HUDEP-2 (cell line): ENCODE results near the gene B4GAT1.
"Not testable (repeated sequence)": the region's sequence is repeated elsewhere in the genome, so short reads cannot be mapped to it uniquely, and the experiment has no call there.

ENCODE experiments used
- DNase-seq, 76 experiments: peaks; one replicate each; lab custom pipeline; 2025; ENCODE audit not compliant: unreplicated experiment in 76 of 76; lab: John Stamatoyannopoulos, UW

The B4GAT1 gene

GRCh38 chr11:66347425-66348276, at the start of gene B4GAT1:
TSS of gene B4GAT1 (minus strand) at chr11:66347629. CDS start at chr11:66347545, 84 bp downstream.
- DNase-seq, result peak in 73 of 76 experiments; percentile 17 to 82 (median 62)

- DNase-seq, result no peak
These were observed 46.5 kb upstream of the B4GAT1 start for GRCh38 chr11:66393954-66394353.

GRCh38 chr11:66391322-66391721, 43.9 kb upstream of the B4GAT1 start:
- DNase-seq, result no peak

GRCh38 chr11:66388780-66389386, 41.5 kb upstream of the B4GAT1 start:
- peak in 62 of 76 experiments; percentile 12 to 75 (median 46) for DNase-seq

GRCh38 chr11:66386171-66387069, 39.0 kb upstream of the B4GAT1 start:
- peak in 65 of 76 experiments; percentile 3 to 79 (median 54) for DNase-seq

GRCh38 chr11:66384316-66384715, 36.9 kb upstream of the B4GAT1 start:
- DNase-seq, result not testable (repeated sequence)

GRCh38 chr11:66380264-66380663, 32.8 kb upstream of the B4GAT1 start:
- peak in 1 of 76 experiments; percentile 16 for DNase-seq

GRCh38 chr11:66373690-66374287, 26.4 kb upstream of the B4GAT1 start:
- DNase-seq, result not testable (repeated sequence)

- no peak for DNase-seq
These were observed 25.8 kb upstream of the B4GAT1 start for GRCh38 chr11:66373265-66373664.

- DNase-seq, result peak in 65 of 76 experiments; percentile 6 to 86 (median 59)
These were observed 24.4 kb upstream of the B4GAT1 start, which contains the start of gene SLC29A2 for GRCh38 chr11:66371627-66372415. TSS of gene SLC29A2 (minus strand) at chr11:66371760. CDS start at chr11:66371591, 169 bp downstream.

GRCh38 chr11:66369073-66369894, 21.9 kb upstream of the B4GAT1 start:
- DNase-seq, result no peak

- no peak for DNase-seq
These were observed 21.1 kb upstream of the B4GAT1 start for GRCh38 chr11:66368484-66368883.

- no peak for DNase-seq
These were observed 20.3 kb upstream of the B4GAT1 start for GRCh38 chr11:66367561-66368312.

- DNase-seq, result no peak
These were observed 19.5 kb upstream of the B4GAT1 start for GRCh38 chr11:66366844-66367477.

- DNase-seq, result no peak
These were observed 18.5 kb upstream of the B4GAT1 start for GRCh38 chr11:66365711-66366619.

- DNase-seq, result no peak
These were observed 17.7 kb upstream of the B4GAT1 start for GRCh38 chr11:66365166-66365565.
